ENCODE results near the gene ART1.

The ART1 gene

GRCh38 chr11:3667149-3668035 lies 22.5 kb downstream of the ART1 start:
- TF ChIP-seq YY1 (IDR thresholded peaks at IDR 0.05; ENCODE audit: low read depth) (no peak), TAF1 (IDR thresholded peaks at IDR 0.05; ENCODE audit: low read depth) (no peak), NFIC (IDR thresholded peaks at IDR 0.05) (no peak), MAX (IDR thresholded peaks at IDR 0.05) (no peak), EGR1 (IDR thresholded peaks at IDR 0.05) (no peak), ZBTB7A (IDR thresholded peaks at IDR 0.05; ENCODE audit: low read depth) (no peak), REST (IDR thresholded peaks at IDR 0.05; ENCODE audit: low read depth) (no peak), CEBPB (IDR thresholded peaks at IDR 0.05) (no peak), TEAD4 (IDR thresholded peaks at IDR 0.05) (no peak), CREB1 (IDR thresholded peaks at IDR 0.05; ENCODE audit: low read depth) (no peak), USF1 (IDR thresholded peaks at IDR 0.05) (no peak), FOXM1 (IDR thresholded peaks at IDR 0.05; ENCODE audit: borderline replicate concordance, low read depth) (no peak), TCF12 (IDR thresholded peaks at IDR 0.05; ENCODE audit: low read depth) (no peak), RAD21 (IDR thresholded peaks at IDR 0.05; ENCODE audit: low read depth) (no peak), EP300 (IDR thresholded peaks at IDR 0.05; ENCODE audit: borderline replicate concordance) (no peak)

- TF ChIP-seq MAX (IDR thresholded peaks at IDR 0.05) (no peak), TAF1 (IDR thresholded peaks at IDR 0.05; ENCODE audit: low read depth) (no peak), EGR1 (IDR thresholded peaks at IDR 0.05) (no peak), EP300 (IDR thresholded peaks at IDR 0.05; ENCODE audit: borderline replicate concordance) (no peak), USF1 (IDR thresholded peaks at IDR 0.05) (no peak)
Observed at GRCh38 chr11:3669128-3669527, 24.2 kb downstream of the ART1 start.

- TF ChIP-seq REST (IDR thresholded peaks at IDR 0.05; ENCODE audit: low read depth) (no peak), CREB1 (IDR thresholded peaks at IDR 0.05; ENCODE audit: low read depth) (no peak), CEBPB (IDR thresholded peaks at IDR 0.05) (no peak), EP300 (IDR thresholded peaks at IDR 0.05; ENCODE audit: borderline replicate concordance) (no peak), MAX (IDR thresholded peaks at IDR 0.05) (no peak)
Observed at GRCh38 chr11:3669742-3670183, 24.8 kb downstream of the ART1 start.

GRCh38 chr11:3671334-3672254 lies 26.7 kb downstream of the ART1 start, which contains the start of gene CHRNA10:
Gene CHRNA10 (minus strand): TSS chr11:3671384. CDS start chr11:3671312, 72 bp downstream.
- no peak for TF ChIP-seq REST (IDR thresholded peaks at IDR 0.05; ENCODE audit: low read depth)
- TF ChIP-seq EGR1 (IDR thresholded peaks at IDR 0.05): no peak
- TF ChIP-seq YY1 (IDR thresholded peaks at IDR 0.05; ENCODE audit: low read depth): no peak
- TF ChIP-seq NFIC (IDR thresholded peaks at IDR 0.05): no peak
- no peak for TF ChIP-seq CEBPB (IDR thresholded peaks at IDR 0.05)
- no peak for TF ChIP-seq EP300 (IDR thresholded peaks at IDR 0.05; ENCODE audit: borderline replicate concordance)
